ENCODE results near the gene SERGEF. TPM values are rescaled to one million over a fixed set of nuclear protein-coding genes. Genes with fewer than 3 reads are reported as not detected.
A peak's percentile ranks its signal among the peaks of the same experiment; 100 is the strongest.

The SERGEF gene
- total and polyA plus RNA-seq, 5 experiments from 2014 or later, result 46.5 to 70.3 (median 61.8) TPM

DNA sequence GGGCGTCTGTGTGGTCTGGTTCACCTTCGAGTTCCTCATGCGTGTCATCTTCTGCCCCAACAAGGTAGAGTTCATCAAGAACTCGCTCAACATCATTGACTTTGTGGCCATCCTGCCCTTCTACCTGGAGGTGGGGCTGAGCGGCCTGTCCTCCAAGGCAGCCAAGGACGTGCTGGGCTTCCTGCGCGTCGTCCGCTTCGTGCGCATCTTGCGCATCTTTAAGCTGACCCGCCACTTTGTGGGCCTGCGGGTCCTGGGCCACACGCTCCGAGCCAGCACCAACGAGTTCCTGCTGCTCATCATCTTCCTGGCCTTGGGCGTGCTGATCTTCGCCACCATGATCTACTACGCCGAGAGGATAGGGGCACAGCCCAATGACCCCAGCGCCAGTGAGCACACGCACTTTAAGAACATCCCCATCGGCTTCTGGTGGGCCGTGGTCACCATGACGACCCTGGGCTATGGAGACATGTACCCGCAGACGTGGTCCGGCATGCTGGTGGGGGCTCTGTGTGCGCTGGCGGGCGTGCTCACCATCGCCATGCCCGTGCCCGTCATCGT lies 240.9 kb downstream of the SERGEF start:
- POLR2A ChIA-PET, result no interaction called here
- Mint-ChIP-seq H3K9me3 (peaks cover 0 to 2% (median 0%) of the 10 kb centered on the region in 9 donors), H3K4me3 (no peak overlapping the region), H3K27me3 (peaks cover 0 to 3% (median 0%) of the 10 kb centered on the region in 5 donors), H3K4me1 (no peaks in the 10 kb centered on the region), H3K36me3 (no peaks in the 10 kb centered on the region), H3K27ac (no peak overlapping the region)
- ATAC-seq, result no peak
- DNase-seq, result peak in 1 of 10 donors; percentile 58

DNA sequence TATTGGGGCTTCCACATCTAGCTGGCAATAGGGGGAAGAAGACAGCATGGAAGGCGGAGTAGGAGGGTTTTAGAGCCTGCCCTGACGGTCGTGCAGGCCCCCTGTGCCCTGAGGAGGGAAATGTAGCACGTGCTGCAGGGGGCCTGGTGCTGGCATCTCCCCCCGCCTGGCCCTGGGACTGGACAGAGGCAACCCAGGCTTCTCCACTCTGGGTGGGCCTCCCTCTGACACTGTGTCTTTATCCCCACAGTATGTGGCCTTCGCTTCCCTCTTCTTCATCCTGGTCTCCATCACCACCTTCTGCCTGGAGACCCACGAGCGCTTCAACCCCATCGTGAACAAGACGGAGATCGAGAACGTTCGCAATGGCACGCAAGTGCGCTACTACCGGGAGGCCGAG lies 241.4 kb downstream of the SERGEF start:
- peak in 1 of 10 donors; percentile 13 for DNase-seq
- POLR2A ChIA-PET, result no interaction called here
- Mint-ChIP-seq H3K36me3 (no peaks in the 10 kb centered on the region), H3K4me1 (no peaks in the 10 kb centered on the region), H3K9me3 (peaks cover 0 to 2% (median 0%) of the 10 kb centered on the region in 9 donors), H3K4me3 (no peak overlapping the region), H3K27me3 (peaks cover 0 to 3% (median 0%) of the 10 kb centered on the region in 5 donors), H3K27ac (no peak overlapping the region)
- ATAC-seq, result no peak

DNA sequence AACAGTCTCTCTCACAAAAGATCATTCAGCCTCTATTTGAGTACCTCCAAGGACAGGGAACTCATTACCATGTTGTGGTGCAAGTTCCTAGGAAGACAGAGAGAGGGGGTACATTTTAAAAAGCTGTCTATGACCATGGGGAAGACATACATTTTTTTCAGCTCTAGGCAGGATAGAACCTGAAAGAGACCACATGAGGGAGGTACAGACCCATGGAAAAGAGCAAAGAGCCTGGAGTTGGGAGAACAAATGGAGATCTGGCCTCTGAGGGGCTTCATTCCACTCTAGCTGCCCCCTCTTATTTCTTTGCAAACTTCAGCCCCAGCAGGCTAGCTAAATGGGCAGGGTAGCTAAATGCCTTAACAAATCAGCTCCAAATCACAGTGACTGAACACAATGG lies 241.9 kb downstream of the SERGEF start:
- Mint-ChIP-seq H3K4me1 (no peaks in the 10 kb centered on the region), H3K4me3 (no peak overlapping the region), H3K36me3 (no peaks in the 10 kb centered on the region), H3K27ac (peak overlapping the region in 1 of 10 donors; percentile 42), H3K27me3 (peaks cover 0 to 3% (median 0%) of the 10 kb centered on the region in 5 donors), H3K9me3 (peaks cover 0 to 1% (median 0%) of the 10 kb centered on the region in 9 donors)
- ATAC-seq (no peak), DNase-seq (no peak)
- POLR2A ChIA-PET, result no interaction called here

DNA sequence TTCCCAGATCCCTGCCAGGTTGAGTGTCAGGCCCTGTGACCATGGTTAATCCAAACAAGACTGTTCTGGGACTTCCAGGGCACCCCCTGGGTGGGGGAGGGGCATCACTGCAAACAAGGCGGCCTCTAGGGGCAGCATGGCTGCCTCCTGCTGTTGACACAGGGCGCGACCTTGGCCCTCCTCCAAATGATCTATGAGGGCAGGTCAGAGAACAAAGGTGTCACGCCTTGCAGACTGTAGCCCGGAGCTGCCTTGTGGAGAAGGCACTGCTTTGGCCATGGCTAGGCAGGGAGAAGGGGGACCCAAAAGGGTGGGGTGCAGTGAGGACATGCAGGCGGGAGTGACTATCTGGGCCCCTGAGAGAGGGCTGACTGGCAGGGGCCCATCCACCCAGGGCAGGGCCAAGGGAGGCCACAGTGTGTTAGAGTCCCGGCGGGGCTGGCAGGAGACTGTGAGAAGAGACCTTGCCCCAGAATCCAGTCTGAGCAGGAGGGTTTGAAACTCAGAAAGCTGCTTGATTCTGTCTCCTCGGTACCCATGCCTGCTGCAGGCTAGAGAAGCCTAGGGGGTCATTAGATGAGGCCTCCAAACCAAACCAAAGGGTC lies 242.7 kb downstream of the SERGEF start:
- Mint-ChIP-seq H3K27me3 (peaks cover 0 to 3% (median 0%) of the 10 kb centered on the region in 5 donors), H3K9me3 (no peaks in the 10 kb centered on the region), H3K27ac (no peak overlapping the region), H3K36me3 (no peaks in the 10 kb centered on the region), H3K4me3 (no peak overlapping the region), H3K4me1 (no peaks in the 10 kb centered on the region)
- POLR2A ChIA-PET, result no interaction called here
- ATAC-seq, result no peak
- peak in 1 of 10 donors; percentile 46 for DNase-seq

DNA sequence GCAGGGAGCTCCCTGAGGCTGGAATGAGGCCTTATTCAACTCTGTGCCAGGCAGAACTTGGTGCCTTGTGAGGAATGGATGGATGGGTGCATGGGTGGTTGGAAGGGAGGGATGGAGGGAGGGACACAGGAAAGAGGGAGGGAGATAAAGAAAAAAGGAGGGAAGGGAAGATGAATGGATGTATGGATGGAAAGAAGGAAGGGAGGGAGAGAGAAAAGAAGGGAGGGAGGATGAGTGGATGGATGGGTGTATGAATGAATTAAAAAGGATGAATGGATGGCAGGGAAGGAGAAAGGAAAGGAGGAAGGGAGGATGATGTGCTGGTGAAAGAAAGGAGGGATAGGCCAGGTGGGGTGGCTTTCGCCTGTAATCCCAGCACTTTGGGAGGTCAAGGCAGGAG lies 243.6 kb downstream of the SERGEF start:
- Mint-ChIP-seq H3K27ac (no peak overlapping the region), H3K4me3 (no peak overlapping the region), H3K9me3 (no peaks in the 10 kb centered on the region), H3K27me3 (peaks cover 0 to 5% (median 0%) of the 10 kb centered on the region in 5 donors), H3K36me3 (no peaks in the 10 kb centered on the region), H3K4me1 (no peaks in the 10 kb centered on the region)
- ATAC-seq, result no peak
- DNase-seq, result peak in 1 of 10 donors; percentile 30
- POLR2A ChIA-PET, result no interaction called here

DNA sequence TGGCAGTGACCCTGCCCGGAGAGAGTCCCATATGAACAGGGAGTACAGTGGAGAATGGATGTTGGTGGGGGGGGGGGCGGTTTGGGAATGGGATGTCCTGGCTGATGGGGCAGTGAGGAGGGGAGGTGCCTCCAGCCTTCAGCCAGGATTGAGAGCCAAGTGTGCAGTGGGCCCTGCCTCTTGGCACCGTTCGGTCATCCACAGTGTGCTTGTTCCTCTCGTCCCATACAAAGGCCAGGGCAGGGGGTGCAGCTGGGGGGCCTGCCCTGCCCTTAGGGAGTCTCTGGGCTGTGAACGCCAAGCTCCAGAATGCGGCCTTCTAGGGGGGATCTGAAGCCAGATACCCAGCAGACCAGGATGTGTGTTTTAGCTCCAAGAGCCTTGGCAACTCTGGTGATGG lies 244.3 kb downstream of the SERGEF start:
- Mint-ChIP-seq H3K4me3 (no peak overlapping the region), H3K4me1 (no peaks in the 10 kb centered on the region), H3K27ac (no peak overlapping the region), H3K36me3 (no peaks in the 10 kb centered on the region), H3K27me3 (peaks cover 0 to 9% (median 2%) of the 10 kb centered on the region in 5 donors), H3K9me3 (no peaks in the 10 kb centered on the region)
- no peak for ATAC-seq
- DNase-seq, result peak in 1 of 10 donors; percentile 44
- POLR2A ChIA-PET, result interaction anchor here (0.7 kb wide), 1 partner anchor 1837 kb away, joined by 3 read pairs; no protein-coding TSS in a partner anchor

DNA sequence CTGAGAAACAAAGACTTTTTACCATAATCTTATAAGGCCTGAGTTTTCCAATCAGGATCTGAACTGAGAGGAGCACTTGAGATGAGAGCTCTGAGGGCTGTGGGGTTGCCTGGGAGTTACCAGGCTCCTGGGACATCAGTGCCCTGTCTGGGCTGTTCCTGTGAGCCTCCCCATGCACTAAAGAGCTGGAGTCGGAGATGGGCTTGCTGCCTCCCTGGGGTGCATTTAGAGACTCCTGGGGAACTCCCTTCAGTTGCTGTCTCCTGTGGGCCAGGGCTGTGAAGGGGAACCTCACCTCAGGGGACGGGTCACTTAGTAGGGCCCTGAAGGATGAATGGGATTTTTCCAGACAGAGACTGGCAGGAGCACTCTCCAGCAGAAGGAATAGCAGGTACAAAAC lies 244.9 kb downstream of the SERGEF start:
- DNase-seq, result peak in 1 of 10 donors; percentile 23
- no peak overlapping the region for H3K27ac Mint-ChIP-seq
- no peaks in the 10 kb centered on the region for H3K9me3 Mint-ChIP-seq
- H3K4me1 Mint-ChIP-seq, result no peaks in the 10 kb centered on the region
- no peaks in the 10 kb centered on the region for H3K36me3 Mint-ChIP-seq
- H3K27me3 Mint-ChIP-seq, result peaks cover 0 to 9% (median 2%) of the 10 kb centered on the region in 5 donors
- POLR2A ChIA-PET, result no interaction called here
- no peak overlapping the region for H3K4me3 Mint-ChIP-seq
- ATAC-seq, result no peak

DNA sequence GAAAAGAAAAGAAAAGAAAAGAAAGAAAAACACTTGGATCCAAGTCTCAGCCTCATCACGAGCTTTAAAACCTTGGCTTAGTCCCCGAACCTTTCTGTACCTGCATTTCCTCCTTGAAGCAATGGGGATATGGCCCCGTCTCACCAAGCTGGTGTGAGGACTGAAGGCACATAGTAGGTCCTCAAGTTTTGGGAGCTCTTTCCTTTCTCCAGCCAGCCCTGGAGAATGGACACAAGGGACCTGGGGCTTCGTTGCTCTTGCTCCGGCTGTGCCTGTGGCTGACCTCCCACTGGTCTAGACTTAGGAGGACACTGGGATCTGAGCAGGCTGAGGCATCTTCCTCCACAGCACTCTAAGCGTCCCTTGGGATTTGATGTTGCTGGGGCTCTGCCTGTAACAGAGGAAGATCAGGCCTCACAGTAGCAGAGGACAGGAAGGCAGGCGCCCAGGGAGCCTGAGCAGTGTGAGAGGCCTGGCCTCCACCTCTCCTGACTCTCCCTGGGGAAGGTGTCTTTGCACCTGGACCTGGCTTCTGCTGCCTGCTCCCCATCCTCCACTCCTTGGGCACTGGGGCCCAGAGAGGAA lies 245.5 kb downstream of the SERGEF start:
- Mint-ChIP-seq H3K27ac (no peak overlapping the region), H3K9me3 (no peaks in the 10 kb centered on the region), H3K27me3 (peaks cover 0 to 9% (median 2%) of the 10 kb centered on the region in 5 donors), H3K4me1 (no peaks in the 10 kb centered on the region), H3K4me3 (no peak overlapping the region), H3K36me3 (no peaks in the 10 kb centered on the region)
- ATAC-seq (no peak), DNase-seq (peak in 1 of 10 donors; percentile 13)
- POLR2A ChIA-PET, result interaction anchor here (0.7 kb wide), 1 partner anchor 1055 kb away, joined by 3 read pairs; no protein-coding TSS in a partner anchor

DNA sequence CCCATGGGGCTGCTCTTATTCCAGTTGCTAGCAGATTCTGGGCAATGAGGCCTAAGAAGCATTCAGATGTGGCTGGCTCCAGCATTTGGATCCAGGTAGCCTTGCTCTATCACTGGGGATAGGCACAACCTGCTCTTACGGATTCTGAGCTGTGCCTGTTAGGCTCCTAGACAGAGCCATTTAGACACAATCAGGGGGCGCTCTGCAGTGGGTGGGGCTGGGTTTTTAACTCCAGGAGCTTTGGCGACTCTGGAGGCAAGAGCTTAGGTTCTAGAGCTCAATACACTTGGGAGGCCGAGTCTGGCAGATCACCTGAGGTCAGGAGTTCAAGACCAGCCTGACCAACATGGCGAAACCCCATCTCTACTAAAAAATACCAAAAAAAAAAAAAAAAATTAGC lies 246.3 kb downstream of the SERGEF start:
- Mint-ChIP-seq H3K27ac (no peak overlapping the region), H3K4me1 (no peaks in the 10 kb centered on the region), H3K4me3 (no peak overlapping the region), H3K9me3 (no peaks in the 10 kb centered on the region), H3K36me3 (no peaks in the 10 kb centered on the region), H3K27me3 (peaks cover 0 to 12% (median 2%) of the 10 kb centered on the region in 5 donors)
- POLR2A ChIA-PET, result interaction anchor here (0.7 kb wide), 1 partner anchor 1056 kb away, joined by 3 read pairs; no protein-coding TSS in a partner anchor
- no peak for ATAC-seq
- peak in 1 of 10 donors; percentile 22 for DNase-seq

DNA sequence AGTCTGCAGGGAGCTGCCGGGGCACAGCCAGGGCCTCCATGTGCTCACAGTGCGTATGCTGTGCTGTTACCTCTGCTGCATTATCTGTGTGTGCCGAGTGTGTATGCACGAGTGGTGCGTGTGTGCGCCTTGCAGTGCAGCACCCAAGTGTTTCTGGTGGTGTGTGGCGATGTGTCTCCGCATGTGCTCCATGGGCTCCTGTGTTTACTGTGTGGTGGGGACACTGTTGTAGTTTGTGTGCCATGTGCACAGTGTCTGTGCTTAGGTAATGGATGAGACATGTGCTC lies 246.8 kb downstream of the SERGEF start:
- peaks cover 0 to 12% (median 2%) of the 10 kb centered on the region in 5 donors for H3K27me3 Mint-ChIP-seq
- DNase-seq, result peak in 1 of 10 donors; percentile 4
- no peak overlapping the region for H3K4me3 Mint-ChIP-seq
- no peaks in the 10 kb centered on the region for H3K9me3 Mint-ChIP-seq
- no peaks in the 10 kb centered on the region for H3K36me3 Mint-ChIP-seq
- no peak overlapping the region for H3K27ac Mint-ChIP-seq
- no peak for ATAC-seq
- H3K4me1 Mint-ChIP-seq, result no peaks in the 10 kb centered on the region
- POLR2A ChIA-PET, result no interaction called here

DNA sequence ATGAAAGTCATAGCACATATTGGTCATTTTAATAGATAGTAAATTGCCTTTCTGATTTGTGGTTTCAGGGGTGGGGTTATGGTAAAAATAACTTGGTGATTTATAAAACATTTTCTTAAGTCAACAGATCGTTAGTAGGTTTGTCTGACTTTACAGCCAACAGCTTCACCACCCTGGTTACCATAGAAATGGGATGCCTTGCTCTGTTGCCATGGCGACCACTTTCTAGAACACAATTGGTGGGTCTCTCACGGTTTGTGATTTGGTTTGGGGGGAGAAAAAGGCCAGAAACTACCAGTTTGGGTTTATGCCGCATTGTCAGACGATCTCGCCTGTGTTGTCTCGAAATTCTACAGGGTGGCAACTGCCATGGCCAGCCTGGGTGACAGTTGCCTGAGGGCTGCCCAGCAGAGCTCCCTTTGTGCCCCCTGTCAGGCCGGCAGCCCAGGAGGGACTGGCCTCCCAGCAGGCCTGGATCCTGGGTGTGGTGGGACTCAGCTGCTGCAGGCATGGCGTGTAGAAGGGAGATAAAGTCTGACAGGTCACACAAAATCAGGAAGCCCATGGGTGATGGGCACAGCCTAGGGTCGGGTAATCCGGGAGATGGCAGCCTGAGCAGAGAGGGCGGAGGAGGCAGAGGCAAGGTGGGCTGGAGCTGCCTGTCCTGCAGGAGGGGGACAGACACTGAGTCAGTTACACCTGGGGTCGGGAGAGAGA lies 247.3 kb downstream of the SERGEF start:
- peaks cover 0 to 12% (median 2%) of the 10 kb centered on the region in 5 donors for H3K27me3 Mint-ChIP-seq
- DNase-seq (peak in 1 of 10 donors; percentile 15), ATAC-seq (no peak)
- H3K9me3 Mint-ChIP-seq, result no peaks in the 10 kb centered on the region
- no peak overlapping the region for H3K4me3 Mint-ChIP-seq
- H3K4me1 Mint-ChIP-seq, result no peaks in the 10 kb centered on the region
- no peaks in the 10 kb centered on the region for H3K36me3 Mint-ChIP-seq
- H3K27ac Mint-ChIP-seq, result no peak overlapping the region
- POLR2A ChIA-PET, result no interaction called here

DNA sequence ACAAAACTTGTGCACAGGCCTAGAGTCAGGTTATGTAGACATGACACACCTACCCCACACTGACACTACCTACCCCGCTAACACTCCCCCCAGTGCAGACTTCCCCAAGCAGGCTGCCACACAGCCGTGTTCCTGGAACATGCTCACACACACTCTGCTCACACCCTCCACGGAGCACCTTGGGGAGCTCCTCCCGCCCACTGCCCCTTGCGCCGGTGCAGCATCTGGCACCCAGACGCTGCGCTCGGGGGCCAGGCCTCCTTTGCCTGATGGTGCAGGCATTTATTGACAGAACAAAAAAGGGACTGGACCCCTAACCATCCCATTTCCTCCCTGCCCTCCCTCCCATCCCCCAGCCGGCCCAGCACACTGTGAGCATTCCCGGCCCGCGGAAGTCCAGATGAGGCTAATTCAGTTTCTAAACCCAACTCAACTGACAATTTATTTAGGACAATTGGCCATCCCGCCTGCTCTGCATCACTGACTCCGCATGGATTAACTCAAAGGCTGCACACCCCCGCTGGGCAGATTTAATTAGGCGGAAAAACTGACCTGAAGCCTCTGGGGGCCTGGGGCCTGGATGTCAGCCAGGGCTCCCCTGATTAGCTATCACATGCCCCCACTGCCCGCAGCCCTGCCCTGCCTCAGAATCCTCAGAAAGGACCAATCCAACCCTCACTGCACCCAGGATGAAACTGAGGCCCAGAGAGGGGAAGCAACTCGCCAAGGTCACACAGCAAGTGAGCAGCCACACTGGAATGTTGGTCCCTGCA lies 248.2 kb downstream of the SERGEF start:
- Mint-ChIP-seq H3K4me3 (no peak overlapping the region), H3K4me1 (no peaks in the 10 kb centered on the region), H3K9me3 (no peaks in the 10 kb centered on the region), H3K36me3 (no peaks in the 10 kb centered on the region), H3K27ac (no peak overlapping the region), H3K27me3 (peaks cover 0 to 12% (median 2%) of the 10 kb centered on the region in 5 donors)
- DNase-seq (no peak), ATAC-seq (no peak)
- POLR2A ChIA-PET, result no interaction called here
